GM18873 (cell line): ENCODE measurements around the gene SUPT4H1.

ENCODE experiments used
- ATAC-seq: cut with Tn5 transposase; IDR thresholded peaks from one replicate; pipeline ENCODE4 v1.9.1; 2021; ENCODE audit warnings: mild to moderate bottlenecking, moderate library complexity, moderate number of reproducible peaks; ENCODE audit not compliant: unreplicated experiment, low FRiP score

Gene SUPT4H1

GRCh38 chr17:58321571-58322525, 30.2 kb downstream of the SUPT4H1 start:
- ATAC-seq, result no peak

DNA sequence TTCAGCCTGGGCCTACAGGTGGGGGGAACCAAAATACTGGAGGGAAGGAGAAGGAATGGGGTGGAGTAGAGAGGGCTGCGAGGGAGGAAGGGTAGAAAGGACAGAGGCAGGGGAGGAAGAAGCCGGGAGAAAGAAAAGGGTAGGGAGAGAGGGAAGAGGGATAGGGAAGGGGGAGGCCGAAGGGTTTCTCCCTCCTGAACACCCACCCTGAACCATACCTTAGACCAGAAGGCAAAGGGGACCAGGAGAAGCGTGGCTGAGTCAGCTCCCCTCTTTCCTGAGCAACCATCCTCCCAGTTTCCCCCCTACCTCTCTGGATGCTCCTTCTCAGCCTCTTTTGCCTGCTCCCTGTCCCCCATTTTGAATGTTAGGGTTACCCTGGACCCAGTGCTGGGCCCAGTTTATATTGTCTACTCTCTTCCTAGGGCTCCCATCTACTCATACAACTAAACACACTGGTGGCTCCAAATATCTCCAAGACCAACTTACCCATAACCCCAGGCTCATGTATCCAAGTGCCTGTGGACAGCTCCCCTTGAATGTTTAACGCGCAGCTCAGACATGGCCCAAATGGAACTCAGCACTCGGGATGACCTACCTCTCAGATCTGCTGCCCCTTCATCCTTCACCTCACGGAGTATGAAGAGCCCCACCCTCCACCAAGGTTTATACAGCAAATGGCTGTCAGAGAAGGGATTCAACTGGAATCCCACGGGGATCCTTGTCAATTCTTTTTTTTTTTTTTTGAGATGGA, 31.3 kb downstream of the SUPT4H1 start:
- no peak for ATAC-seq

GRCh38 chr17:58320163-58320558, 31.8 kb downstream of the SUPT4H1 start:
- ATAC-seq, result no peak

DNA sequence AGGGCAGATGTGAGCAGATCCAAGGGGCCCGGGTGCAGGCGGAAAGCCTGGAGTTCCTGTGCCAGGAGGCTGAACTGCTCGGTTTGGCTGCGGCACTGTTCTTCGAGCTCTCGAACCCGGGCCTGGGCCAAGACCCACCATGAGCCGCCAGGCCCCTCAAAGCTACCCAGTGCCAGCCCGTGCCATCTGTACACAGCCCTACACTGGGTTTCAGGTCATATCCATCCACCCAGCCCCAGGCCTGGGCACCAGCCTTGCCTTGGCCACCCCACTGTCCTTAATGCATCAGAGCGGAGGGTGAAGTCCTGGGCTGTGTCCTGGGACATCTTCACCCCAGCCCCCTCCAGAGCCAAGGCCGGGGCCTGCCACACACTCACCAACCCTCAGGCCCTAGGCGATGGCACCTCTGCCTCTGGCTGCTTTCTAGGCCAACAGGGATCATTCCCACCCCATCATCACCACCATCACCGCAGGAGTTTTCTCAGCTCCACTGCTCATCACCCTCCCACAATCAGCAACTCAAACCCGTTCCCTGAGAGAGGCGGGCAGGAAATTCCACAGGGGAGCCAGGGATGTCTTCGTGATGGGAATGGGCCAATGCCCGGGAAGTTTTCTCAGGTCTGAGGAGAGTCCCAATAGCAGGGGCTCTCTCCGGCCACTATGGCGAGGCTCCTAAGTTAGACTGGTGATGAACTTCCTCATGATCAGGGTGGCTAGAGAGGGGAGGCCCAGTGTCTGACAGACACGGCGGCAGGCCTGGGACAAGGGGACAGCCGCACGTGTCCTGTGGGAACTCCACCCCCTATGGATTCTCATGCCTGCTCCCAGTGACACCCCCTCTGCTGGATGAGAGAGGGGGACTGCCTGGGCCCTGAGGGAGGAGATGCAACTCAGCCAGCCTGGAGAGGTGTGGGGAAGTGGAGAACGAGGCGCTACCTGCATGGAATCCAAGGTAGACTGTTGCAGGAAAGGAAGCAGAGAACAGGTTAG, 32.5 kb downstream of the SUPT4H1 start:
- ATAC-seq, result no peak

DNA sequence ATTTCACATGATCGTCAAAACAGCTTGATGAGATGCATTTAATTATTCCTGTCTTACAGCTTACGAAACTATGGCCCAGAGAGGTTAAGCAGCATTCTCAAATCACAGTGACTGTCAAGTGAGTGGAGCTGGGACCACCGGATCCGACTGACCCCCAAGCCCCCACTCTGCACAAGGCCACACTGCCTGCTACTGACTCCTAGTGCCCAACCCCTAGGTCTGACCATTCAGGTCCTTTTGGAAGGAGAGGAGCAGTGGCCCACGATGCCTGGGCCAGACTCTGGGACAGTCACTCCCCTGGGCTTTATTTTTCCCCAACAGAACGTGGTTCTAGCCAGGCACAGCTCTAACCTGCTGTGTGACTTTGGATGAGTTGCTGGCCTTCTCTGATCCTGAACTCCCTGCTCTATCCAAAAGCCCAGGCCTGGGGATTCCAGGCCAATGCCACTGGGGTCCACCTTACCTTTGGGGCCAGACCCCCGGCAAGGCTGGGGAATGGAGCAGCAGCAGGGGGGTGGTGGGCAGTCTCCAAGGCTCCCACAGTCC, 33.3 kb downstream of the SUPT4H1 start:
- no peak for ATAC-seq

DNA sequence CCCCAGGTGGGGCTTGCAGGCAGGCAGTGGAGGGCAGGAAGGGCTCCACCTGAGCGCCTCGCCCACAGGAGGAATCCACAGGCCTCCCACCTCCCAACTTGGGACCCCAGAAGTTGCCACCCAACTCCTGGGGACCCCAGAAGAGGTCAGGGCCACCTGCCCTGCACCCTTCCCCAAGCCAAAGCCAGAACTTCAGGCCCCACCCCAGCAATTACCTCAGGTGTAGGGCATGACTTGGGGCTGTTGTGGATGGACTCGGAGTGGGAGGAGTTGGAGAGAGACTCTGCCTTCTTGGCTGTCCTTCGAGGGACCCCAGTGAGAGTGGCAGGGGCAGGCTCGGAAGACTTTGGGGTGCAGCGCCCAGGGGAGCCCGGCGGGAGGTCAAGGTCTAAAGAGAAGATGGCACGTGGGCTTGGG, 33.9 kb downstream of the SUPT4H1 start:
- ATAC-seq, result no peak

DNA sequence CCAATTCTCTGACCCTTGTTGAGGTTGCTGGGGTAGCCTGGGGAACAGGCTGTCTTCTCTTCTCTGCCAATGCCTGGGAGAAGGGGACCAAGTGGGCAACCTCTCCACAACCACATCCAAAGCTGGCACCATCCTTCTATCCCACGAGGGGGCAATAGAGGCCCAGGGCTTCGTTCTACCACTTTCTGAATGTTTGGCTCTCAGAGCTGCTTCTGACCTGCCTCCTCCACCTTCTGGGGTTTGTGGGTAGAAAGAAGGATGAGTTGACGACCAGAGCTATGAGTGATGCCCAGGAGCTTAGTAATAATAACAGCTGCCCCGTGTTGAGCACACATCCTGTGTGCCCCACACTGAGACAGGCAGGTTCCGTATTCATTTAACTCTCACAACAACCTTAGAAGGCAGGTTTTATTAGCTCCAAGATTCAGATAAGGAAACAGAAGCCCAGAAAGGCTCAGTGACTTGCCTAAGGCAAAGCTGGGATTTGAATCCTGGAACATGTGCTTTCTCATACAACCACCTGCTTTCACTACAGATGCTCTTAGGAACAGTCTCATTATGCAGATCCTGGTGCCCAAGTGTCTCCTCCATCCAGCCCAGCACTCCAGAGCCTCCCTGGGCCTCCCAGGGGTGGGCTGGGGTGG, 34.5 kb downstream of the SUPT4H1 start:
- no peak for ATAC-seq

DNA sequence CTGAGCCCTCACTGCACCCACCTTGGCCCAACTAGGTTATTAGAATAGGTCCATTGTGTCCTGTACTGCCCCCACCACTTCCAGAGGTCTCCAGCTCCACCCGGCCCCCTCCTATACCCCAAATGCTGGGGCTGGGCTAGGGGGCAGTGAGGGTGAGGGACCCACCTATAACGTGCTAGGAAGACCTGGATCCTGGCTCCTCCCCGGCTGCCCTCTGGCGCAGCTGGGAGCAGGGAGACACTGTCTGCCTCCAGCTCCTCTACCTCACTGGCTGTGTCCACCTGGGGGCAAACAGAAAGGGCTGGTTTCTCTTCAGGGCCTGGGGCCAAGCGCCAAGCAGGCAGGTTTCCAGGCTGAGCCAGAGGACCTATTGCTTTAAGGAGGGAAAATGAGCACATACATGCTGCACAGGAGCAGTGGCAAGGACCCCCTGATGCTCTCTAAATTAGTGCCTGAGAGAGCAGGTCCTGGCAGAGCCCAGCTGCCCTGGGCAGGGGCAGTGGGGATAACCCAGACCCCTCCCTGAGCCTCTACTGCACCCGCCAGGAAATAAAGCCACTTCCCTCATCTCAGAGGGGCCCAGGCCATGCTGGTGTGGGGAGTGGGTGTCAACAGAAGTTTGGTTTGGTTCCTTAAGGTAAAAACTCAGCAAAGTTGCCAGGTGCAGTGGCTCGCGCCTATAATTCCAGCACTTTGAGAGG, 35.6 kb downstream of the SUPT4H1 start:
- ATAC-seq, result no peak

GRCh38 chr17:58315750-58316149, 36.3 kb downstream of the SUPT4H1 start:
- no peak for ATAC-seq

GRCh38 chr17:58315281-58315711, 36.7 kb downstream of the SUPT4H1 start:
- ATAC-seq, result no peak

DNA sequence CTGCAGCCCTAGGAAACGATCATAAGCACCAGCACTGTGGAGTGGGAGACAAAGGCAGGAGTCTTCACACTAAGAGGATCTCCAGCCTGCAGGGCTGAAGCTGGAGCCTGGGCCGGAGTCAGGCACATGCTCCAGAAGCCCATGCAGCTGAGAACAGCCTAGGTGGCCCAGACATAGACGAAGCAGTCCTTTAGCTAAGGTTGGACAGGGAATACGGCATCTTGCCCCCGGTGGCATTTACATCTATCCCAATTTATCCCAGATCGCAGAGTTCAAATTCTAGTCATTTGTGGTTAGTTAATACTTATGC, 37.3 kb downstream of the SUPT4H1 start:
- no peak for ATAC-seq

DNA sequence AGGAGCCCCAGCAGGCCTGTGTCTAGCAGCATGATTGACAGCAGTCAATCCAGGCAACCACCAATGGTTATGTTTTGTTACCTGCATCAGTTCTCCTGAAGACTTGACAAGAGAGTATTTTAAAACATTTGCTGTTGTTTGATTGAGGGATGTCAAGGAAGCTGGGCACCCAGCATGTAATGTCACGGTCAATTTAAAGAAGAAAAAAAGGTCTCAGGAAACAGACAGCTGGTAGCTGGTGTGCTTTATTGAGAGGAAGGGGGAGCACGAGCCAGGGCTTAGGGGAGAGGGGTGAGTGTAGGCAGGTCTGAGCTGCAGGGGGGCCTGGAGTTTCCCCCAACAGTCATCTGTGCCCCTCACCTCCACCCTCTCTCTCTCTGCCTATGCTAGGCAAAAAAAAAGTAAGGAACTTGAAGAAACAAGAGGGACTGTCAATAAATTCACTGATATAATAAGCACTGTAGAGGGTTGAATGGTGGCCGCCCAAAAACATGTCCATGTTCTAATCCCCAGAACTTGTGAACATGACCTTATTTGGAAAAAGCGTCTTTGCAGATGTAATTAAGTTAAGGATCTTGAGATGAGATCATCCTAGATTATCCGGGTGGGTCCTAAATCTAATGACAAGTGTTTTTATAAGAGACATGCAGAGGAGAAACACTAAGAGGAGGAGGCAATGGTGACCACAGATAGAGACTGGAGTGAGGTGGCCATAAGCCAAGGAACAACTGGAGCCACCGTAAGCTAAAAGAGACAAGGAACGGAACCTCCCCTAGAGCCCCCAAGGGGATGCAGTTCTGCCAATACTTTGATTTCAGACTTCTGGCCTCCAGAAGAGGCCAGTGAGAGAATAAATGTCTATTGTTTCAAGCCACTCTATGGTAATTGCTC, 37.9 kb downstream of the SUPT4H1 start:
- ATAC-seq, result no peak

DNA sequence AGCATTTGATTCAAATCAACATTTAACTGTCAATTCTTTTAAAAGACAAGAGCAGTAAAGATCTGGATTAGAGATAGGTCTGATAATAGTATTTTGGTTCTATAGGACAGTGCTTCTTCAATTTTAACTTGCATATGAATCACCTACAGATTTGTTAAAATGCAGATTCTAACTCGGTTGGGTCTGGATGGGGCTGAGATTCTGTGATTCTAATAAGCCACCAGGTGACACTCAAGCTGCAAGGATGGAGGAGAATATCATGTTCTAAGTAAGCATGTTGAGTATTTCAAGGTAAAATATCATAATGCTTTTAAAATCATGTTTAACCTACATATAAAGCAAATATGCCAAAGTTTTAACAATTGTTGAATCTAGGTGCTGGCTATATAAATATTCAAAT, 39.2 kb downstream of the SUPT4H1 start:
- no peak for ATAC-seq

- ATAC-seq, result no peak
These were observed 39.9 kb downstream of the SUPT4H1 start for GRCh38 chr17:58312021-58312630.

GRCh38 chr17:58311429-58311894, 40.5 kb downstream of the SUPT4H1 start:
- no peak for ATAC-seq

- no peak for ATAC-seq
These were observed 41.2 kb downstream of the SUPT4H1 start for GRCh38 chr17:58310511-58311428.

DNA sequence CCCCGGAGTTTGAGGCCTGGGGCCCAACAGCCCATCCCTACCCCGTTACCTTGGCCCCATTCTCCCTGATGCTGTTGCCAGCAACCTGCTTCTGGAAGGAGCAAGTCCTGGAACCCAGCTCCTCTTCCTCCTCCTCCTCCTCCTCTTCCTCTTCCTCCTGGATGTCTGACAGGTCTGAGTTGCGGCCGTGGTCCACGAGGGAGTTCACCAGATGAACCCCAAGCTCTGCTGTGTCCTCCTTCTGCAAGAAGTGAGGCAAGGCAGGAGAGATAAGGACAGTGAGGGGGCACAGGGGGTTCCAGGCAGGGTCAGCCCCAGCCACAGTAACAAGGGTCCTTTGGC, 42.1 kb downstream of the SUPT4H1 start:
- ATAC-seq, result no peak
